WERI-Rb-1 (cell line): Measurements from ENCODE around the gene GTF3C1.

Experiments
- DNase-seq: peaks from one replicate; pipeline ENCODE4 v3.0.0-alpha.2; 2020
- H3K27ac ChIP-seq: fragments of 250-450 bp; sonication (Bioruptor Pico); 2 replicates; pipeline ENCODE4 v1.5.1; 2020; ENCODE audit warnings: mild to moderate bottlenecking, moderate library complexity
- H3K27me3 ChIP-seq: fragments of 250-450 bp; sonication (Bioruptor Pico); 2 replicates; pipeline ENCODE4 v1.5.1; 2021; ENCODE audit warnings: mild to moderate bottlenecking, low read depth, moderate library complexity; ENCODE audit not compliant: insufficient read depth, severe bottlenecking
- H3K36me3 ChIP-seq: fragments of 250-450 bp; sonication (Bioruptor Pico); 2 replicates; pipeline ENCODE4 v1.5.1; 2020; ENCODE audit warnings: mild to moderate bottlenecking, moderate library complexity
- H3K4me3 ChIP-seq: 2 replicates; pipeline ENCODE4 v1.5.1; 2011; ENCODE audit warnings: low read depth, mild to moderate bottlenecking, control low read depth, low read length
- H3K9me3 ChIP-seq: fragments of 250-450 bp; sonication (Bioruptor Pico); 2 replicates; pipeline ENCODE4 v1.5.1; 2021; ENCODE audit warnings: mild to moderate bottlenecking, moderate library complexity; ENCODE audit not compliant: severe bottlenecking
- CTCF ChIP-seq: IDR thresholded peaks from 2 replicates; pipeline ENCODE4 v1.5.1; 2011; ENCODE audit warnings: low read depth, mild to moderate bottlenecking, control low read depth, inconsistent platforms, low read length

GTF3C1 gene

GRCh38 chr16:27428026-27428785, 121.5 kb downstream of the GTF3C1 start:
- H3K4me3 ChIP-seq = no peak overlapping the region
- H3K9me3 ChIP-seq = peaks cover 3% of the 10 kb centered on the region
- no peaks in the 10 kb centered on the region for H3K27me3 ChIP-seq
- TF ChIP-seq CTCF = 0 out of 2 replicates have a peak, but pooled peaks have one; percentile 25
- no peaks in the 10 kb centered on the region for H3K36me3 ChIP-seq
- no peak overlapping the region for H3K27ac ChIP-seq
- no peak for DNase-seq

GRCh38 chr16:27427538-27427937, 122.2 kb downstream of the GTF3C1 start:
- Histone ChIP-seq H3K27me3 (no peaks in the 10 kb centered on the region), H3K9me3 (peaks cover 6% of the 10 kb centered on the region), H3K36me3 (no peaks in the 10 kb centered on the region), H3K27ac (no peak overlapping the region), H3K4me3 (no peak overlapping the region)
- DNase-seq = no peak
- no peak for TF ChIP-seq CTCF

GRCh38 chr16:27426423-27427408, 123.0 kb downstream of the GTF3C1 start:
- Histone ChIP-seq H3K4me3 (no peak overlapping the region), H3K36me3 (no peaks in the 10 kb centered on the region), H3K27ac (no peak overlapping the region), H3K9me3 (peaks cover 15% of the 10 kb centered on the region), H3K27me3 (no peaks in the 10 kb centered on the region)
- no peak for TF ChIP-seq CTCF
- no peak for DNase-seq

- no peak overlapping the region for H3K27ac ChIP-seq
- no peak for TF ChIP-seq CTCF
- no peak overlapping the region for H3K4me3 ChIP-seq
Observed at GRCh38 chr16:27425961-27426360, 123.8 kb downstream of the GTF3C1 start.

GRCh38 chr16:27424772-27425498, 124.8 kb downstream of the GTF3C1 start:
- H3K9me3 ChIP-seq = peaks cover 15% of the 10 kb centered on the region
- H3K27ac ChIP-seq = no peak overlapping the region
- H3K27me3 ChIP-seq = no peaks in the 10 kb centered on the region
- TF ChIP-seq CTCF = no peak
- H3K36me3 ChIP-seq = no peaks in the 10 kb centered on the region
- no peak overlapping the region for H3K4me3 ChIP-seq
- no peak for DNase-seq

More at GRCh38 chr16:27425961-27426360, 123.8 kb downstream of the GTF3C1 start:
- H3K27me3 ChIP-seq = no peaks in the 10 kb centered on the region
- H3K36me3 ChIP-seq = no peaks in the 10 kb centered on the region
- peaks cover 15% of the 10 kb centered on the region for H3K9me3 ChIP-seq
- DNase-seq = no peak
